Activated CD4-positive, alpha-beta T cell treated with anti-CD3 and anti-CD28 coated beads for 4 hours (primary cell): Measurements from ENCODE around the gene ARHGAP21.
"Not testable (repeated sequence)": the region's sequence is repeated elsewhere in the genome, so short reads cannot be mapped to it uniquely, and the experiment has no call there.

Experiments
- DNase-seq, 2 donors: peaks; one replicate each; pipeline ENCODE4 v3.0.0-alpha.2; 2020

The ARHGAP21 gene

DNA sequence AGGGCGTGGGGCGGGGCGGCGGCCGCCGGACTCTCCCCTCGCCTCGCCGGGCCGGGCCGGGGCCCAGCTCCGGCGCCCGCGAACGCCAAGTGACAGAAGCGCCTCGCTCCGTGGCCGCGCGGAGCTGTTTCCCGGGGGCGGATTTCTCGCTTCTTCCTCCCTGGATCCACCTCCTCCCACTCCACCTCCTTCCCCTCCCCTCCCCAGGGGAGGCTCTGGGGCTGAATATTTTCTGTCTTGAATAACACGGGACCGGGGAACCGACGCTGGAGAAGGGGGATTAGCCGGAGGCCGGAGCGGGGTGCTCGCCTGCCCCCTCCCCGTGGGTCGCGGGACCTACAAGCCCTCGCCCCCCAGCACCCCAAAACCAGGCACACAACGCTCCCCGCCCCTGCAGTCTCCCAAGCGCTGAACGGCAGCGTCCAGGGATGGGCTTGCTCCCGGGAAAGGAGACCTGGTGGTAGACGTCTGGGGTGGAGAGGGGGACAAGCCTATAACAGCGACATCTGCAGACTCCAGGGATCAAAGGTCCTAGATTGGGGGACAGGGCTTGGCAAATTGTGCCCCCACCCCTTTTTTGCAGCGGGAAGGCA lies at the start of gene ARHGAP21:
ARHGAP21 (minus strand) TSS at position 100 of the 593 bp plus-strand sequence. CDS start 1,988 bp downstream, outside the sequence.
- peak; percentile 27 to 42 for DNase-seq

DNA sequence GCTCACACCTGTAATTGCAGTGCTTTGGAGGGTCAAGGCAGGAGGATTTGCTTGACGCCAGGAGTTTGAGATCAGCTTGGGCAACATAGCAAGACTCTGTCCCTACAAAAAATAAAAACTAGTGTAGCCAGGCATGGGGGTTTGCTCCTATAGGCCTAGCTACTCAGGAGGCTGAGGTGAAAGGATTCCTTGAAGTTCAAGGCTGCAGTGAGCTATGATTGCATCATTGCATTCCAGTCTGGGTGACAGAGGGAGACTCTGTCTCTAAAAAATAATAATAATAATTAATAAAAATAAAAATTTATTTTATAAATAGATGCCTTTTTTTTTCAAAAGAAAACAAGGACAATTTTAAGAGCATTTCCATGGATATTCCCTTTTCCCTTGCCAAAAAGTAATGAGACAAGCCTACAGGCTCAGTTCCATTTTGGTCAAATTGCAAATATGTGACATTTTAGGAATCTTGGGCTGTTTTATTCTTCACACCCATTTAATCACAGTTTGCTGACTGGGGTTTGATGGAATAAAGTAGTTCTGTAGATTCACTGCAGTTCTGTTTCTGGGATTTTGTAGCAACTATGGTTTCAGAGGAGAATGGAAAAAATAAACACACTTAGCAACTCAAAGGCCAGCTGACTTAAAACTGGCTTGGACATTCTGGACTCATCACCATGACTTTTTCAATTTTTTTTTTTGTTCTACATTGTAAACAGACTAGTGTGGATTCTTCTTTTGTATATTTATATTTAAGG lies 48.4 kb upstream of the ARHGAP21 start:
- no peak for DNase-seq

DNA sequence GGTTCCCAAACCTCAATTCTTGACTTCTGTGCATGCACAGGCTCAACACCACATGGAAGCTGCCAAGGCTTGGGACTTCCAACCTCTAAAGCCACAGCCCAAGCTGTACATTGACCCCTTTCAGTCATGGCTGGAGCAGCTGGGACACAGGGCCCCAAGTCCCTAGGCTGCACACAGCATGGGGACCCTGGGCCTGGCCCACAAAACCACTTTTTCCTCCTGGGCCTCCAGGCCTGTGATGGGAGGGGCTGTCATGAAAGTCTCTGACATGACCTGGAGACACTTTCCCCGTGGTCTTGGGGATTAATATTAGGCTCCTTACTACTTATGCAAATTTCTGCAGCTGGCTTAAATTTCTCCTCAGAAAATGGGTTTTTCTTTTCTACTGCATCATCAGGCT lies 41.3 kb upstream of the ARHGAP21 start:
- DNase-seq: not testable (repeated sequence)

DNA sequence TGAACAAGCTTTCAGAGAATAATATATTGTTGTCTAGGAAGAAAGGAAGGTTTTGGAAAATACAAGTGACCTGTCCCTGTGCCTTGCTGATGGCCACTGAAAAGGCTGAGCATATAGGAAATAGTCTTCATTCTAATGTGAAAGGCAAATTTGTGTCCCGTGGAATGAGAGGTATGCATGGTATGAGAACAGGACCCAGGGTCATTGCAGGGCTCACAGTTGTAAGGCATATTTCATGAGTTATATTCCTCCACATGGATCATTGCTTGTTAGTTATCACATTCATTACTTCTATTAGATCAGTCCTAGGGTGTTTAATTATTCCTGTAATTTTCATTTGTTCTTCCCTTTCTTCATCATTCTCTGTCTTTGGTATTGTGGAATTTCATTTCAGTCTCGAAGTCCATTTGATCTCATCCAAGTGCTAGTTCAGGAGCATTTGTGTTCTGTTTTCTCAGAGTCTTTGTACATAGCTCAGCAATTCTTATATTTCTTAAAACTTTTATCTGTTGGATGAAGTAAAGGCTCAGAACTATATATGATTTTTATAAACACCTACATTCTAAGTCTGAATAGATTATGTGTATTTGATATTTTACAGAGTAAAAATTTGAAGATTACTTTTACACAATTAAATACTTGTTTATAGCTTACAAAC lies 39.4 kb upstream of the ARHGAP21 start:
- DNase-seq: no peak

DNA sequence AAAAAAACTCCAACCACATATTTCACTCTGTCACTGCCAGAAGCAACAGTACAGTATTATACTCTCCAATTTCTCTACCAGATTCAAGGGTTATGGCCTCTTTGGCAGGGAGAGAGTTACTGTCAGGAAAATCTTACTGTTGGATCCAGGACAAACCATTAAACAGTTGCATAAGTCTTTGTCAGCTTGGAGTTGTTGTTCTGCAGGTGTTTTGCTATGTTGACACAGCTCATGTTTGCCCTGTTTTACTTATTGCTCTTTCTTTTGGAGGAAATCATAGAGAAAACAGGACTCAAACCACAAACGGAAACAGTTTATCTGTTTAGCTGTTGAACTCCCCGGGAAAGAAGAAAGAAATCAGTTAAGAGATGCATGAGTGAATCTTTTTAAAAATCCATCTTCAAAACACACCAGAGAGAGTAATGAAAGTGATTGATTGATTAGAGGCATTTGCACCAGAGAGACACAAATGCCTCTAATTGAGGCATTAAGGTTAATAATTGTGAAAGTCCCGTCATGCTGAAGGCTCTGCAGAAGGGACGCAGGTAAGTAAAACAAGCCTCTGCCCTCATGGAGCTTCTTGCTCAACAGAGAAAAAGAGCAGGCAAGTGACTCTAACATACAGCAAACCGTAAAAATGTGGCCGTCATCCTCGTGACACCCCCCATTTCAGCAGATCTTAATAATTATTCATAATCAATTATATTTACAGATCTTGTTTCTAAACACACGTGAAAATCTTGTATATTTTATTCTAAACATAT lies 38.7 kb upstream of the ARHGAP21 start:
- no peak for DNase-seq

DNA sequence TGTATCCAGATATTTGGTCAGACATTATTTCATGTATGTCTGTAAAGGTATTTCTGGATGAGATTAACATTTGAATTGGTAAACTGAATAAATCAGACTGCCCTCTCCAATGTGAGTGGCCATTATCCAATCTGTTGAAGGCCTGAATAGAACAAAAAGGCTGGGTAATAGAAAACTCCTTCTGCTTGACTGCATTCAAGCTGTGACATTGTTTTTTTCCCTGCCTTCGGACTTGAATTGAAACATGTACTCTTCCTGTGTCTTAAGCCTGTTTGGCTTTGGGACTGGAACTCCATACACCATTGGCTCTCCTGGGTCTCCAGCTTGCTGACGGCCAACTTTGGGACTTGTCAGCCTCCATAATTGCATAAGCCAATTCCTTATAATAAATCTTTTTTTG lies 36.0 kb upstream of the ARHGAP21 start:
- no peak for DNase-seq

DNA sequence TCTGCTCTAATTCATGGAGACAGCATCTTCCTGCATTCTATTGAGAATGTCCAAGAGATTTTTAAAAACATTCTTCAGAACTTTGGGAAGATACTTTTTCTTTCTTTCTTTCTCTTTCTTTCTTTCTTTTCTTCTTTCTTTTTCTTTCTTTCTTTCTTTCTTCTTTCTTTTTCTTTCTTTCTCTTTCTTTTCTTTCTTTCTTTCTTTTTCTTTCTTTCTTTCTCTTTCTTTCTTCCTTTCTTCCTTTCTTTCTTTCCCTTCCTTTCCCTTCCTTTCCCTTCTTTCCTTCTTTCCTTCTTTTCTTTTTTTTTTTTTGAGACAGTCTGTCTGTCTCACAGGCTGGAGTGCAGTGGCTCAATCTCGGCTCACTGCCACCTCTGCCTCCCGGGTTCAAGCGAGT lies 34.6 kb upstream of the ARHGAP21 start:
- not testable (repeated sequence) for DNase-seq

DNA sequence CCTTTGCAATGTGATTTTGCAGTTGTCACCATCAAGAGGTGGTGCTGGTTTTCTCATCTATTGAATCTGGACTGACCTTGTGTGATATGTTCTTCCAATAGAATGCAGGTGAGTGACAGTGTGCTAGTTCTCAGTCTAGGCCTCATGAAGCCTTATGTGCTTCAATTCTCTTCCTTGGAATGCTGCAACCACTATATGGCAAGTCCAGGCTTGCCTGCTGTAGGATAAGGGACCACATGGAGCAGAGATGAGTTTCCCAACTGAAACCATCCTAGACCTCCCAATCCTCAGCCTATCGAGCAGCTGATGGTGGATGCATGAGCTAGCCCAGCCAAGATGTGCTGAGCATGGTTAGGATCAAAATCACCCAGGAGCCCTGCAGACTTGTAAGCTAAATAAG lies 32.6 kb upstream of the ARHGAP21 start:
- no peak for DNase-seq

DNA sequence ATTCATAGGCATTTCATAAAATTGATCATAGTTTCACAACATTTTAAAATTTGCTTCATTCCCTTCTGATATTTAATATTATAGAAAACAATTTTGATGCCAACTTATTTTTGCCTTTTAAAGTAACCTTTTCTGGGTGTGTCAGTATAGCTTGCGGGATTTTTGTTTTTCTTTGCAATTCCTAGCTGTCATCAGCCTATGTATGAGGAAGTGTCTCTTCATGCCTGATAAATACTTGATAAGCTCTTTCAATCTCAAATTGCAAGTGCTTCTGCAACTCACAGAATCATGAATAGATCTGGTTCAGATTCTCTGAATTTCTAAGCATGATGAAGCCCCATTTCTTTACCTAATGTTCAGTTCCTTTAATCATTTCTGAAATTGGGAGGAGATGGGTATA lies 28.0 kb upstream of the ARHGAP21 start:
- no peak for DNase-seq

DNA sequence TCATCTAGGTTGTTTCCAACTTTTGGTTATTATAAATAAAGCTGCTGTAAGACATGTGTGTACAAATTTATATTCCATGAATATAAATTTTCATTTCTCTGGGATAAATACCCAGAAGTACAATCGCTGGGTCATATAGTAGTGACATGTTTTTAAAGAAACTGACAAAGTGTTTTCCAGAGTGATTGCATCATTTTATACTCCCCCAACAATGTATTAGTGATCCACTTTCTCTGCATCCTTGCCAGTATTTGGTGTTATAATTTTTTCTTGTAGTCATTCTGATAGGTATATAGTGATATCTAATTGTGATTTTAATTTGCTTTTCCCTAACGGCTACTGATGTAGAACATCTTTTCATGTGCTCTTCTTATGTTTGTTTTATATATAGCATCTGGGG lies 27.0 kb upstream of the ARHGAP21 start:
- DNase-seq: no peak

DNA sequence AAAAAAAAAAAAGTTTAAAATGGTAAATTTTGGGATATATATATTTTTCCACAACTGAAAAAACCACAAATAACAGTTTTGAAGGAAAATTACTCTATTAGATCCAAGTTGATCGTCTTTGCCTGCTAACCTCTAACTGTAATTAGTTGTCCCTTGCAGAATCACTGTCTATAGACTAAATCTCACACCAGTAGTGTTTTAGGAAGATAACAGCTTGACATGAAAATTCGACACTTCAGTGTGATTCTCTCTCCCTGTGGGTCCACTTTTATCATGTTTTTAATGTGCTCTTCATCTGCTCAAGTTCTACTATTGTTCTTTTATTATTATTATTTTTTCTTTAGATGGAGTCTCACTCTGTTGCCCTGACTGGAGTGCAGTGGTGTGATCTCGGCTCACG lies 24.5 kb upstream of the ARHGAP21 start:
- DNase-seq: no peak

DNA sequence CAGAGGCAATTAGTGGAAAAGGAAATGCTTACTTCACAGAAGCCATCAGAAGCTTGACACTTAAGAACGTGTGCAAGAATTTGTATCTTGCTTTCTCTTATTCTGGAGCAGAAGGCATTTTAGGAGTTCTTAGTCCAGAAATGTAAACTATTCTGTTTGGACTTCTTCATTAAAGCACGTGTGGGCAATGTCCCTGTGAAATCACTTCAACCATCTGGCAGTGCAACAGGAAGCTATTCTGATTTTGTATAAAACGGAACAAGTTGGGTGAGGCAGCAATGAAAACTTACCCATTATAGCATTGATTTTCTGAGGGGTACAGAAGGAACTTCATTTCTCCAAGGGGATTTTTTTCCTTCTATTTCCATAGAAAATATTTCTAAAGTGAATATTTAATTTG lies 21.3 kb upstream of the ARHGAP21 start:
- DNase-seq: no peak

DNA sequence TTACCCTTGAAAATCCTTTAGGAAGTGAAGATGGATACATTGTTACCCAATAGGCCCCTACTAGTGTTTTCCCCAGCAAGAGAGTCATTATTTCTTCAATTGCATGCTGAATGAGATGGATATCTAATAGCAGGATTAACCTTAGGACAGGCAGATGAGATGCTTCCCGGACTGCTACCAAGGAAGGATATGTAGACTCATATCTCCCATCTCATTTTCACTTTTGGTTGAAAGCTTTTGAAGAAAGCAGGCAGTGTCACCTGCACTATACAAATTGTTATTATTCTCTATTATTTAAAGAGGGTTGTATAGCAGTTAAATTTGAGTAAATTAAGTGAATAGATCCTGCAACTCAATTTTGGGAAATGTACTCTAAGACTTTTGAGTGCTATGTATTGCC lies 17.0 kb upstream of the ARHGAP21 start:
- DNase-seq: no peak

DNA sequence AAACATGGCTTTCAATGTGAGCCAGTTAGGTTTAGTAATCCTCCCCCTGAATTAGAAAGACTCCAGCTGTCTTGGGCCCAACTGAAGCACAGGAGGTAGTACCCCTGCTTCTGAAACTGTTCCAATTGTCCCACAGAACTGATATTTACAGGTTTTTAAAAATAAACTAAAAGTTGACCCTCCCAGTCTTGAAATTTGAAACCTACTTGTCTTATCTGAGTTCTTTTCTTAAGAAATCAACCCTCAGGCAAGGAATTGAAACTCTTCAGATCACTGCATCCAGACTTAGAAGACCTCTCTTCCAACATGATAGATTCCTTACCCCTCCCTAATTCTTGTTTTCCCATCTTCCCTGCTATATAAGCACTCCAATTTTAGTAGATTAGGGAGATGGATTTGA lies 13.3 kb upstream of the ARHGAP21 start:
- DNase-seq: no peak

DNA sequence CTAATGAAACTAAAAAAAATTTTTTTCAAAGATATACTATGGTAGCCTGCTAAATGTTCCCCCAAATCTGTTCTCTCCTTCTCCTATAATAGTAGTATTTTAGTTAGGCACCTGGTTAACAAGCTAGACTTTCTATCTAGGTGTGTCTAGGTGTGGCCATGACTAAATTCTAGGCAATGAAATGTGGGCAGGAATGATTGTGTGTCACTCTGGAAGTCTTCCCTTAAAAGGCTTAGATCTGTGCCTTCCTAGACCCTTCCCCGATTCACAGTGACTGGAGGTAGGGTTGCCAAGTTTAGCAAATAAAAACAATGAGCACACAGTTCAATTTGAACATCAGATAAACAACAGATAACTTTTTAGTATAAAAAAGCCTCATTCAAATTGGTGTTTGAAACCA lies 8.3 kb upstream of the ARHGAP21 start:
- DNase-seq: no peak

DNA sequence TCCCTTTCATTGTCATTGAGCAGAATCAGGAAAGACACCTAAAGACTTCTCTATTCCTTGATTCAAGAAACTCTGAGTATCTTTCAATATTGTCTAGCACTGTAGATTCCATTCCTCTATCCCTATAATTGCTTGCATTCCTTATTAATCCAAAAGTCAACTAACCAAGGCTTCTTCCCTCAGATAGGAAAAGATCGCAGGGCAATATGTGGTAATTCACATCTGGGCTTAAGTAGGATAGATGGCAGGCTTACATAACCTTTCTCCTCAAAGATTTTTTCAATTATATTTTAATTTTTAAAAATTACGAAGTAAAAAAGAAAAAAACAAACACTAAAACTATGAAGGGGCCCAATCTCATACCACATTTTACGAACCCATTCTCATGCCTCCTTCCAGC lies 7.1 kb upstream of the ARHGAP21 start:
- no peak for DNase-seq

DNA sequence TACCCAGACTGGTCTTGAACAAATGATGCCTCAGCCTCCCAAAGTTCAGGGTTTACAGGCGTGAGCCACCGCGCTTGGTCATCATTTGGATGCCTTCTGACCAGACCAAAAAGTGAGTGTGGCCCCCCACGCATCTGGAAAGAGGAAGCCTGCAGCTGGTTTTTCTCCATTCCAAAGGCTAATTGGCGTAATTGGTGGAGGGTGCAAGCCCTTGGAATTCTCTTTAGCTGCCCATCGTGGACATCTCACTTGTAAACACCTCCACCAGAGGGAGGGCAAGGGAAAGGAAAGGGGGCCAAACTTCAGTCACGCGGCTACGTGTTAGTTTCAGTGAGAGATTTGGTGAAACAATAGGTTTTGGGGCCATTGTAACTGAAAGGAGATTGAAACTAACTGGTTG lies 4.1 kb upstream of the ARHGAP21 start:
- DNase-seq: no peak

DNA sequence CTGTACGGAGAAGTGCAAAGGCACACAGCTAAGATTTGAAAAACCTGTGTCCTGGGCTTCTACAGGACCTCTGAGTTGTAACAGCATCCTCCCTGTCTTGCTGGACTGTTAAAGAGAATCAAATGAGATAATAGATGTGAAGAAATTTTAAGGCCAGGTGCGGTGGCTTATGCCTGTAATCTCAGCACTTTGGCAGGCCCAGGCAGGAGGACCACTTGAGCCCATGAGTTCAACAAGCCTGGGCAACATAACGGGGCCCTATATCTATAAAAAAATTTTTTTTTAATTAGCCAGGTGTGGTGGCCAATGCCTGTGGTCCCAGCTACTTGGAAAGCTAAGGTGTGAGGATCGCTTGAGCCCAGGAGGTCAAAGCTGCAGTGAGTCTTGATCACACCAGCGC lies 2.9 kb upstream of the ARHGAP21 start:
- DNase-seq: no peak

DNA sequence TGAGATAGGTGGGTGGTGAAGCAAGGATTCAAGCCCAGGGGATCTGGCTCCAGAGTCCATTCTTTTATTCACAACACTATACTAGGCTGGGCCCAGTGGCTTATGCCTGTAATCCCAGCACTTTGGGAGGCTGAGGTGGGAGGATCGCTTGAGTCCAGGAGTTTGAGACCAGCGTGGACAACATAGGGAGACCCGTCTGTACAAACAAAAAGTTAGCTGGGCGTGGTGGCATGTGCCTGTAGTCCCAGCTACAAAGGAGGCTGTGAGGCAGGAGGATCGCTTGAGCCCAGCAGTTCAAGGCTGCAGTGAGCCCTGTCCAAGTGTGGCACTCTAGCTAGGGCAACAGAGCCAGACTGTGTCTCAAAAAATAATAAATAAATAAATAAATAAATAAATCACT lies 2.3 kb upstream of the ARHGAP21 start:
- DNase-seq: not testable (repeated sequence)

DNA sequence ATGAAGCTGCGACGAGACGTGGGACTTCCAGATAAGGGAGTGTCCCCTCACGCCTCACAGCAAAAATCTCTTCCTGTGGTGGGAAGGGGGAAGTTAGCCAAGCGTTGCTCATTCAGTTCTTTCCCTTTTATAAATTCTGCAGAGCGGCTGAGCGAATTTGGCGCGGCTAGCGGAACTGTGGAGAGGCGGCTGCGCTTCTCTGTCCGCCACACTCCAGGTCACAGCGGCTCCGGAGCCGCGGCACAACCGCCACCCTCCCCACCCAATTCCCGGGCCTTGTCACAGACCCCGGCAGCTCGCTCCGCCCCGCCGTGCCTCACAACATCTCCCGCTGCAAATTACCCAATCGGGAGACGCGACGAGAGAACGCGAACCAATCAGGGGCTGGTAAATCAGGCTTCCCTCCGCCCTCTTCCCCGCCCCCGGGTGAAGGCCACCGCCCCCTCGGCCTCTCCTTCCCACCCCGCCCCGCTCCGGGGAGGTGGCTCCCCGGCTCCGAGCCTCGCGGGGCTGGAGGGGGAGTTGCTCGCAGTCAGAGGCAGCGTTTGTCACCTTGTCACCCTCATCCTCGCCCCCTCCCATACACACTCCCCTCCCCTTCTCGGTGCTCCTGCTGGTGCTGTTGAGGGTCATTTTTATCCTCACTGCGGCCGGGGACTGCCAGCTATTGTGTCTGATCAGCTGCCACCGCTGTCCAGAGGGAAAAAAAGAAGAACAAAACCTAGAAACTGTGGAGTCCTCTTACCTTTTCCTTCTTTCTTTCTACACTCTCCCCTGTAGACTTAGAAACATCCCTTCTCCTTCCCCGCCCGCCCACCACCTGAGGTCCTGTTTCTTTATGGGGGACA lies 918 bp upstream of the ARHGAP21 start:
- DNase-seq: peak; percentile 95 to 96

DNA sequence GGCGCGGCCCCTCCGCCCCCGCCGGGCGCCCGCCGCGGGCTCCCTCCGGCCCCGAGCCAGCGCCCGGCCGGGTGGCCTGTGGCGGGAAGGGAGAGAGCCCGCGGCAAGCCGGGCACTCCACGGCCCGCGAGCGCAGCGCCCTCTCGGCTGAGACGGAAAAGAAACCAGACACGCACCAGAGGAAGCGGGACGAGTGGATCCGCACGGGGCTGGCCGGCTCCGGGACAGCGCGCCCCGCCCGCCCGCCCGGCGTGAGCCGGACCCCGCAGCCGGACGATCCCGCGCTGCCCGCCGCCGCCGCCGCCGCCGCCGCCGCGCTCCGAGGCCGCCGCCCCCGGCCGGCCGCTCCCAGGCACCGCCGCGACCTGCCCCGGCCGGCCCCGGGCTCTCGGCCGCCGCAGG lies 300 bp downstream of the ARHGAP21 start:
- peak in 1 of 2 donors; percentile 17 for DNase-seq

DNA sequence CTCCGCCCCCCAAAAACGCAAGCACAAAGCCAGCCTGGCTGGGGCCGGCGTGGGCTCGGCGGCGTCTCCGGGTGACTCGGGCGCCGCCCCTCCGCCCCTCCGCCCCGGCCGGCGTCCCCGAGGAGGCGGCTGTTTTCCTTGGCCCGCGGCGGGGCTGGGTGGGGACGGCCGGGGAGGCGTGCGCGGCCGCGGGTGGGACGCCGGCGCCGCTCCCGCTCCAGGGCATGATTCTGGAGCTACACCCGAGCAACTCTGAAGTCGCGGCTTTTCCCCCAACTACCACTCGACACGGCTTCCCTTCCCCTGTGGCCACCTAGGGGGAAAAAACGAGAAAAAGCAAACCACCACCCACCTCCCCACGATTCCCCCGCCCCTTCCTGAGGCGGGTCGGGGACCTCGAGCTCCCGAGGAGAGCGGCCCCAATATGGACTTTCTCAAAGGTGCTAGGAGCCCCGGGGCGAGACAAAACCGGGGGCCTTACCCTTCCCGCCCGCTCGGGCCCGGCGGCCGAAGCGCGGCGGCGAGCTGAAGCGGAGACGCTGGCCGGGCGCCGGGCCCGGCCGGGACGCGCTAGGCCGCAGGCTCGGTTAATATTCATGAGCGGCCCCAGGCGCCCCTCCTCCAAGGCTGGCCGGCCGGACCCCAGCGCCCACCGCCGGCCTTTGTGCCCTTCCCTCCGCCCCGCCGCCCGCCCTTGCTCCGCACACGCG lies 856 bp downstream of the ARHGAP21 start:
- DNase-seq: peak; percentile 39 to 40
